NCI-H82 treated with DMSO at 0.1 percent for 48 hours (cell line): Measurements from ENCODE around the gene TTC33.
"Not testable (repeated sequence)": the region's sequence is repeated elsewhere in the genome, so short reads cannot be mapped to it uniquely, and the experiment has no call there.

ENCODE experiments used
- DNase-seq: peaks from one replicate; lab custom pipeline; 2025; ENCODE audit not compliant: unreplicated experiment; lab: John Stamatoyannopoulos, UW

TTC33 gene

DNA sequence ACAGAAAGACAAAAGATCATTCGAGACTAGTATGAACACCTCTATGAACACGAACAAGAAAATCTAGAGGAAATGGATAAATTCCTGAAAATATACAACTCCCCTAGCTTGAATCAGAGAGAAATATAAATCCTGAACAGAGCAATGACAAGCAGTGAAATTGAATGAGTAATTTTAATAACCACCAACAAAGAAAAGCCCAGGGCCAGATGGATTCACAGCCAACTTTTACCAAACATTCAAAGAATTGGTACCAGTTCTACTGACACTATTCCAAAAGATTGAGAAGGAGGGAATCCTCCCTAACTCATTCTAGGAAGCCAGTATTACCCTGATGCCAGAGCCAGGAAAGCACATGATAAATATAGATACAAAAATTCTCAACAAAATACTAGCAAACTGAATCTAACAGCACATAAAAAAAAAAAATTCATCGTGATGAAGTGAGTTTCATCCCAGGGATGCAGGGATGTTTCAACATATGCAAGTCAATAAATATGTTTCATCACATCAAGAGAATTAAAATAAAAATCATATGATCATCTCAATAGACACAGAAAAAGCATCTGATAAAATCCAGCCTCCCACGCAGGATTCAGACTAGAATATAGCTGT is 101.3 kb downstream of the TTC33 start:
- DNase-seq = no peak

DNA sequence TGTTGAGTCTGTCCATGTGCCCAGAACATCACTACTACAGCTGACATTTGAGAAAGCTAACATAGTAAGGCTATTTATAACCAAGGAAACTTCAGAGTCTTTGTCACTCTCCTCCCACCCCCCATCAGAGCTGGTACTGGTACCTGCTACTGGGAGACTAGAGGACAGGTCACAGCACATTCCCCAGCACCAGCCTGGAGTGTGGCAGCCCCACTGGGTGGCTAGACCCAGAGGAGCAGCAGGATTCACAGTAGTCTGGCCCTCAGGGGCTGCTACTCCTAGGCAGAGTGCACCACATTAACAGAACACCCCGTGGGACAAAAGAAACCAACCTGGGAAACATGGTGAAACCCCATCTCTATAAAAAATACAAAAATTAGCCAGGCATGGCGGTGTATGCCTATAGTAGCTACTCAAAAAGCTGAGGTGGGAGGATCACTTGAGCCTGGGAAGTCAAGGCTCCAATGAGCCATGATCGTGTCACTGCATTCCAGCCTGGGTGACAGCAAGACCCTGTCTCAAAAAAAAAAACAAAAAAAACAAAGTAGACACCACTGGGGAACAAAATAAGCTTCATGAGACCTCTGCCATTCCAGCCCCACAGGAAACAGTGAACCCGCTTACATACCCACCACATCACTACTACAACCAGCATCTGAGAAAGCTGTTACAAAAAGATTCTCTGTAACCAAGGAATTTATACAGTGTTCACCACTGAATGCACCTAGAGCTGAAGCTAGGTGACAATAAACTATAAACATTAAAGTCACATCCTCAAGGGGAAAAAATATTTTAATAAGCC is 102.3 kb downstream of the TTC33 start:
- no peak for DNase-seq

DNA sequence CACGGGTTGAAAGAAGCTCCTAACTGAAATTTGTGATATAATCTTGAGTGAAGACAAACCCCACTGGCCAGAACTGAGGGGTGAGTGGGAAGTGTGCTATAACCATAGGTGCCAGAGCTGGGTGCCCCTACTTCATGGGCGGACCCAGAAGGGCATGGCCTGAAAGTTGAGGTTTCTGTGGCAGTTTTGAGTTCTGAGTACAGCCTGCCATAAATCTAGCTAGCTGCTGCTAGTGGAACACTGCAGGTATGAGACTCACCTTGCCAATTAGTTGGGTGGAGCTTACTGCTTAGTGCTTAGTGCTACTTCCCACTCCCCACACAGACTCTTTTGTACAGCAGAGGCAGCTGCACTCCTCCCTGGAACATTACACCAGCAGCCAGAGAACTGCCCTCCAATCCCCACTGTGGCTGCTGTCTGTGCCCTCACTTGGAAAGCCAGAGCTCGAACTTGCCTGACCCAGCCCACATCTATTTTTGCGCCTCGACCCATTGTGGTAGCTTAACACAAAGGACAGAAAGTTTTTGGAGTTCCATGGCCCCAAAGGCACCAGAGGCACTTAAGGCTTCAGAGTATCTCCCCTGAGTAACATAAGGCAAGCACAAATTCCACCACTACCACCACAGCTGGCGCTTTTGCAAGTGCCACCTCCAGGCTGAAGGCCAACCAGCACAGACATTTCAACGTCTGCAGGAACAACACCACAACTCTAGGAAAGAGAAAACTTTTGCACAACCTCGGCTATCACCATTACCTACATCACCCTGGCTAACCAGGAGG is 103.1 kb downstream of the TTC33 start:
- no peak for DNase-seq

DNA sequence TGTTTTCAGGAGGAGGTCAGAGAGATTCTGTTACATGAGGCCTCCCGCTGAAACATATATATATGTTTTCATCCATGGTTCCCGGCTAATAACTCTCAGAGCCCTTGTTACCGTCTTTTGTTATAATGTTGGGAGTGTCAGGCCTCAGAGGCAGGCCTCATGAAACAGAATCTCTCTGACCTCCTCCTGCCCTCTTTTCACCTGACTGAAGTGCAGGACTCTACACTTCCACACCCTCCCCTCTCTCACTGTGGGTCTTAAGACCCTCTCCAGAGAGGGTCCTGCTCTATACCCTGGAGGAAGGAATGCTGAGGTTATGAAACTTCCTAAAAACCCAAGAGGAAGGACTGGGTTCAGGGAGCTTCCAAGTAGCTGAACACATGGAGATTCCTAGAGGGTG is 104.6 kb downstream of the TTC33 start:
- DNase-seq = no peak

DNA sequence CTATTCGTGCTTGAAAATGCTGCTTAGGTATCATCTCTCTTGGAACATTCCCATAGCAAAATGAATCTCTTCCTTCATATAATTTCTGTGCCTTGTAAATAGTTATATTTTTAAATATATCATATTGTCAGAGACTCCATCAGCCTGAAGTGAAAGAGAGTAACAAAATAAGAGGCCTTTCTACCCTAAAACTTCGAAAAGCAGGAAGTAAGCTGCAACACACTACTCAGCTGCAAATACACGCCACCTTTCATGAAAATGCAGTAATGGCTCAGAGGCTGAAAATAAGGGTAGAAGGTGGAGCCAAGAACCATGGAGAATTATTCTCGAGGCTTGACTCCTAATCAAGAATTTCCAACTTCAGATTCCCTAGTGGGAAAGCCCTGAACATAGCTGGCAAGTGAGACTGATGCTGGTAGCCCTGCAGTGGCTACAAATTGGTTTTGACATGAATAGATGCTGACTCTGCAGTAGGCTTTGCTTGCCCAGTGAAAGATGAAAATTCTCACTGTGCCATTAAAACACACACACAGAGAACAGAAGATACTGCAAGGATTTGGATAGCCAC is 106.2 kb downstream of the TTC33 start:
- DNase-seq = no peak

DNA sequence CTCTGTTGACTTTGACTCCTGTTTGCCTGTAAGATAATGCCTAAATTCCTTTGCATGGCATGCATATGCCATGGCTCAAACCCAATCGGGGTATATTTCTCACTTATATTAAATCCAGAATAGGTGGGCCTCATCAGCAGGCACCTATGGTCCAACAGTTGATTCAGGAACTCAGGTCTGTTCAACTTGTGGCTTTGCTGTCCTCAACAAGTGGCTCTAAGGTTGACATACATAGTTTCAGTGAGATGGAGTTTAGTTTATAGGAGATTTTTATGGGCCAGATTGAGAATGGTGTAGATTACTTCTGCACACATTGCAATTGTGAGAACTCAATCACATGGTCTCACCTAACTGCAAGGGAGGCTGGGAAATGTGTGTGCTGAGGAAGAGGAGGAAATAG is 107.6 kb downstream of the TTC33 start:
- DNase-seq = no peak

DNA sequence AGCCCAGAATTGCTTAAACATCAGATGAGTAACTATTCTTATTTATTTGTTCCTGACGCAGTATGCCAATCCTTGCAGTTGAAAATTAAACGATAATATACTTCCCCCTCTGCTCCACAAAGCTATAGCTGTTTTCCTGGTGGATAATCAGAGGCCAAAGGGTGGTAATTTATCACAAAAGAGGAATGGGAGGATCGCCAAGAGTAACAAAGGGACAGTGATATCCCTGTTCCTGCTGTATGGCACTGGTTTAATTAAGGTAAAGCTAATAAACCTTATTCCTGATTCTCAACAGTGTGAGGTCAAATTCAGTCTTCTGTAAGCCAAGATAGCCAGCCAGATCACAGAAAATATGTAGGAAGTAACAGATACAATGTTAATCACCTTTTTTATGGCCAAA is 109.5 kb downstream of the TTC33 start:
- DNase-seq = no peak

DNA sequence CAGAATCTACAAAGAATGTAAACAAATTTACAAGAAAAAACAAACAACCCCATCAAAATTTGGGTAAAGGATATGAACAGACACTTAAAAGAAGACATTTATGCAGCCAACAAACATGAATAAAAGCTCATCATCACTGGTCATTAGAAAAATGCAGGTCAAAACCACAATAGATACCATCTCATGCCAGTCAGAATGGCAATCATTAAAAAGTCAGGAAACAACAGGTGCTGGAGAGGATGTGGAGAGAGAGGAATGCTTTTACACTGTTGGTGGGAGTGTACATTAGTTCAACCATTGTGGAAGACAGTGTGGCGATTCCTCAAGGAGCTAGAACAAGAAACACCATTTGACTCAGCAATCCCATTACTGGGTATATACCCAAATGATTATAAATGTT is 116.2 kb downstream of the TTC33 start:
- DNase-seq = not testable (repeated sequence)

DNA sequence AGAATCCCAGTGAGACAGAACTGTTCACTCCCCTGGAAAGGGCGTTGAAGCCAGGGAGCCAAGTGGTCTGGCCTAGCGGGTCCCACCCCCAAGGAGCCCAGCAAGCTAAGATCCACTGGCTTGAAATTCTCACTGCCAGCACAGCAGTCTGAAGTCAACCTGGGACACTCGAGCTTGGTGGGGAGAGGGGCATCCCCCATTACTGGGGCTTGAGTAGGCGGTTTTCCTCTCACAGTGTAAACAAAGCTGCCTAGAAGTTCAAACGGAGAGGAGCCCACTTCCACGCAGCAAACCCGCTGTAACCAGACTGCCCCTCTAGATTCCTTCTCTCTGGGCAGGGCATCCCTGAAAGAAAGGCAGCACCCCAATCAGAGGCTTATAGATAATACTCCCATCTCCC is 121.2 kb downstream of the TTC33 start:
- DNase-seq = no peak

DNA sequence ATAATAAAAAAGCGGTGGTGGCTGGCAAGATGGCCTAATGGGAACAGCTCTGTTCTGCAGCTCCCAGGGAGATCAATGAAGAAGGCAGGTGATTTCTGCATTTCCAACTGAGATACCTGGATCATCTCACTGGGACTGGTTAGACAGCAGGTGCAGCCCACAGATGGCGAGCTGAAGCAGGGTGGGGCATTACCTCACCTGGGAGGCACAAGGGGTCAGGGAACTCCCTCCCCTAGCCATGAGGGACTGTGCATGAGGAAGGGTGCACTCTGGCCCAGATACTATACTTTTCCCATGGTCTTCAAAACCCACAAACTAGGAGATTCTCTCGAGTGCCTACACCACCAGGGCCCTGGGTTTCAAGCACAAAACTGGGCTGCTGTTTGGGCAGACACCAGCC is 121.6 kb downstream of the TTC33 start:
- DNase-seq = no peak

DNA sequence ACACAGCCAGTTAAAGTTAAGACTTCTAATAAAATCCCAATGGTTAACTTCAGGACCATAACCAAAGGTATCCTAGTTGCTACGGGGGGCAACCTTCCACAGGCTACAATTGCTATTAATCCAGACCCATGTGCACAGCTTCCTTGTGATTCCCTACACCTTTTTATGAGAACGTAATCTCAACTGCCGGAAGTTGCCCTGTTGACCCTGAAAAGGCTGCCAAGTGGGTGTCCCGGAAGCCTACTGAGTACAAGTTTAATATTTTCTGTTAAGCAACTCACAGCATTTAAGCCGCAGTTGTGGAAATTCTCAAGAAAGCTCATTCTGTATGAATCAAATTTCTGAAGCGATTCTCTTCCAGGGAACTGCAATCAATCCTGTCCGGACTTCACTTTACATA is 124.5 kb downstream of the TTC33 start:
- DNase-seq = no peak

DNA sequence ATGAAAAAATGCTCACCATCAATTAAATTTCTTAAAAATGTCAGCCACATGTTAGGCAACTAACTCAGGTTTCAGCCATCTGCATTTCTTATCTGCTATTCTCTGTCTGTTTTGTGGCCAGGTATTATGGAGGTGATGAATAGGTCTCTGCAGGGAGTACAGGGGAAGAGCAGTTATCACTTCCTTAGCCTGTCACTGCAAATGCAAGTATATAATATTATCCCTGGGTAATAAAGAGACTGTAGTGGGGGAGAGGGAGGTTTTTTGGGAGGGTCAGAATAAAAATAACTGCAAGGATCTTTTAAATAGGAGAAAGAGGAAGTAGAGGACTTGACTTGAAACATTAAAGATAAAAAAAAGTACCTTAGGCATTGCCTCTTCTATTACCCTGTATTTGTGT is 125.6 kb downstream of the TTC33 start:
- DNase-seq = no peak

DNA sequence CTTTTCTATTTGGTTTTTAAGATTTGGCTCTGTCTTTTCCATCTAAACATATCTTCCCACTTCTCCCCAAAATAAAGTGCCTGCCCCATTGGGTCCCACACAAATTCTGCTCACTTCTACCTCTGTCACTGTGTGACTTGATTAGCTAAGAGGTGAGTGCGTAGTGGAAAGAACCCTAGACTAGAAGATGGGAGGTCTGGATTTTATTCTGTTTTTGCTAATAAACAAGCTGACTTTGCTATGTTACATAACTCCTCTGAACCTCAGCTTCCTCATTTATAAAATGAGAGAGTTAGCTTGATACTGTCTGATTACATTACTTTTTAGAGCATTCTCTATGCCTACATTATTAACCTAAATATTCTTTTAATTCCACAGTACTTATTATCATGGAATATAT is 127.4 kb downstream of the TTC33 start:
- no peak for DNase-seq

DNA sequence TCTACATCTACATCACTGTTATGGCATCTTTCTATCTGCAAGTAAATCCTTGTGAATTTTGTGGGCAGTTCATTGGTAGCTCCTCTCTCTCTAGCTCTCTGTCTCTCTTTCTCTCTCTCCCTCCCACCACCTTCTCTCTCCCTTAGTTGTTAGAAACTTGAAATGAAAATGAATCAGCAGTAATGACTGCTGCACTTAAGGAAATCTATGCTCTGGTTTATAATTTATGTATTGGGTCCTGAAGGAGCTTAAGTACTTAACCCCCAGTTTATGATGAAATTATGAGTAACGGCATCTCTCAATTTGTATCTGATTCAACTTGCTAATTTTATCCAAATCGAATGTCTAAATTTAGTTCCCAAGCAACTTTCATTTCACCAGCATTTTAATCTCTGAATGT is 128.1 kb downstream of the TTC33 start:
- DNase-seq = no peak

DNA sequence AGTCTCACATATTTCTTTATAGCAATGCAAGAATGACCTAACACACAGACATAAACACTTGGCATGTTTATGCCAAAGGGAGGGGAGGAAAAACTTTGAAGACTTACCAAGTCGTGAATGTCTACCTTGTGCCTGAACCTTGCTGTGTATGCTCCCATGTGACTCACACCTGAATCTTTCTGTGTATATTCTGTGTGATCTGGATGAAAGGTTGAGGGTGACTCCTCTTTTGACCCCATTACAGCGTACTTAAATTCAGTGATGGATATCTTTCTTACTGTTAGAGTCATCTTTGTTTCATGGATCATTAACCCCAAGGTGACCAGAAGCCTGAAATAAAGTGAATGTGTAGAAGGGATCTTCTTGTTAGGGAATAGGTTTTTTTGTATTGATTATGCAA is 129.0 kb downstream of the TTC33 start:
- DNase-seq = no peak

DNA sequence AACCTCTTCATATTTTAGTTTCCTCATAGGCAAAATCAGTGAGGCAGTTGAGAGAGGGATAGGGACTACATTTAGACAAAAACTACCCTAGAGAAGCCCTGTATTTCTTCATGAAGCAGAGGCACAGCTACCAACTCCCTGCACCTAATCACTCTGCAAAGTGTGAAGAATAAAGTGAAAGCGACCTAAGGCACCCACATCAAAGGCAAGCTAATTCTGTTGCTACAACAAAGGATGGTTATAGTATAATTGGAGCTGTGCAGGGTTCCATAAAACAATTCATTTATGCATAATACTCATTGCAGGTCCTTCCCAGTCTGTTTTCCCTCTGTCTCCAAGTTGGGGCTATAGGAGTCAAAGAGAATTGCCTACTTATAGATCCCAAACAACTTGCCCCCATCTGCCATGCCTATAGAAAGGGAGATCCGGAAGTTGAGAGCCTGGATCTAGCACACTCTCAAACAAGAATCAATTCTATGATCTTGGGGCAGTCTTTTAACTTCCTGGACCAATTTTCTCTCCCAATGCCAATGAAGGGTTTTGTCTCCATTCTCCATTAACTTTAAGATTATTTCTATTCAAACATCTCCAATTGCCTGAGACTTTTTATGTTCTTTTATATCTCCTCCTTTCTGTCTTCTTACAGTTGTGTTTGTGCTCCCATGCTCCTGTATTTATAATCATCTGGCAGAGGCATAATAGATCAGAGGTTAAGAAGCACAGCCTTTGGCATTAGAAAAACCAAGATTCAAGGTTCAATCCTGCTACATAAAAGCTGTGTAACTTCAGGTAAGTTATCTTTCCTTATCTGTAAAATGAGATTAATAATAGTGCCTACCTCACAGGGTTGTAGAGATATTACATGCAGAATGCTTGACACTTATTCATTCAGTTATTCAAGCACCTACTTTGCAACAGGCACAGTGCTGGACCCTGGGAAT is 132.0 kb downstream of the TTC33 start:
- no peak for DNase-seq

DNA sequence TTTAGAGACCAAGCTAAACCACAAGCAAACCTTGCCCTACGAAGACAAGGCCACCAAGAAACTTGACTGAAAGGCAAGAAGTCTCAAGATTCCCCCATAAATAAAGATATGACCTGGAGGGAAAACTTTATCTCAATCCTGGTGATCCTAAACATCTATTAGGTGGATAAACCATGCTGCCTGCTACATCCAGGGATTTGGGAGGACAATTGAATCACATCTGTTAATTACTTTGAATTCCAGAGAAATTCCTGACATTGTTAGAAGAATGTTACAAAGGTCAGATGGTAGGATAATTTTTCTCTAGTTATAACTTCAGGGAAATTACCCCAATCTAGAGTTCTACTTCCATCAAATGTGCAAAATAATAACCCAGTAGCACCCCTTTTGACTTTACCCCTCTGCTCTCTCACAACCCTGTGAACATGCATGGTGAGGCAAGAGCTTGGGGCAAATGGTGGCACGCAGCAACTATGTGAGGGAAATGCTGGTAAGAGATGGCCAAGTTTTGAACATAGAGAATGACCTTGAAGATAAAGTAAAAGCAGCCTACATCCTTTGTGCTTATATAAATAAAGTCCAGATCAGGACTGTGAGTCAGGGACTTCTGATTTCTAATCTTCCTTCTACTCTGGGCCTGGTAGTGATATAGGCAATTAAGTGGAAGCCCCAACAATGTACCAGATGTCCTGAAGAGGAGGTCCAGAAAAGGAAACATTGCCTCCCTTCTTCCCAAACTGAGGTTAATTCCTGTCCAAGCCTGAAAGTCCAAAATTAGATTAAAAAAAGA is 133.1 kb downstream of the TTC33 start:
- no peak for DNase-seq

DNA sequence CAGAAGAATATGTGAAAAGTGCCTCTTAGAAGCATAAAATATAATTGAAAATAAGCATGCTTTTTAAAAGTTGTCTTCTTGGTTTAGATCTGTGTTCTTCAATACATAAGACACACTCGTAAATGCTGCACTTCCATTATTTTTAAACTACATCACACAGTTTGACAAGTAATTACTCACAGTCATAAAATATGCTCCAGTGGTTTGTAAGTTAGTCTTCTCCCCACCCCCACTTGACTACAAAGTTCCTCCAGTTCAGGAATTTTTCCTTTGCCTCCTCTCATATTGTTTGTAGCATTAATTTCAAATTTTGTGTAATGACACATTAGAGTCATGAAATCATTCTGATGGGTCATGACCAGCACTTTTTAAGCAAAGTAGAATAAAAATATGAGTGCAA is 136.3 kb downstream of the TTC33 start:
- no peak for DNase-seq

DNA sequence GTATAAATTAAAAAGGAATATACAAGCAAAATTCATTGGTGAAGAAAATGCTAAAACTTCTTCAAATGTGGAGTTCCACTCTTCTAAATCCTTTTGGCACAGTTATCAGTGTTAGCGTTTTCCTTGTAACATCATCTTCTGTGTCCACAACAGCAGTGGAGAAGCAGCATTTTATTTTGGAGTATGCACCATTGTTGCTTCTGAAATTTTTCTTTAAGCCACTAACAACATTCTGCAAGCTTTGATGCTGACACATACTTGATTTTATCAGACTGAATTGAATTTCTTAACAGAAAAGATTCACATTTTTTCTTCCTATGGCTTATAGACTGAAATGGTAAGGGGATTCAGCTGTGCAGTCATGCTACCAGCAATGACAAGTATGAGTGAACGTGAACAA is 136.8 kb downstream of the TTC33 start:
- DNase-seq = no peak

DNA sequence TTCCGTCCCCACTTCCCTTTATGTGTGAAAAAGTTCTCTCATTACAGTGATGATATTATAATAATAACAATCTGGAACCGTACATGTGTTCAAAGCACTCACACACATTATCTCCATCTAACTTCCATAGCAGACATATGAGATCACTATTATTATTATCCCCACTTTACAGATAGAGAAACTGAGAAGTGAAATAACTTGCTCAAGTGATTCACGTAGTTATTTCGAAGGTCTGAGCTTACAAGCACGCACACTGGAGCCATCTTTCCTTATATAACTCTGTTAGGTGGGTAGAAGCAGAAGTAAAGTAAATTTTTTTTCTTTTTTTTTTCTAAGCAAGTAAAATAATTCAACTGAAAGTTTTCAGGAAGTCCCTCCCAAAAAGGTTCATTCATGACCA is 139.0 kb downstream of the TTC33 start:
- no peak for DNase-seq
